Measurements from ENCODE around the gene SNRNP48.

Gene SNRNP48

GRCh38 chr6:7649037-7649810 lies 59.2 kb downstream of the SNRNP48 start:
- Histone ChIP-seq H3K4me1 (ENCODE audit: control insufficient read depth, insufficient read depth, low read length) (no peaks in the 10 kb centered on the region), H3K4me3 (ENCODE audit: low read depth, low read length) (no peak overlapping the region), H3K27ac (ENCODE audit: extremely low read depth, low read depth, low read length) (no peak overlapping the region), H3K9me3 (ENCODE audit: control insufficient read depth, insufficient read depth, low read depth, low read length) (no peaks in the 10 kb centered on the region), H3K36me3 (ENCODE audit: control insufficient read depth in 2 of 2, insufficient read depth in 1 of 2, low read length in 2 of 2) (no peaks in the 10 kb centered on the region)
- TF ChIP-seq MEIS1 (CRISPR knock-in tag; IDR thresholded peaks at IDR 0.05; ENCODE audit: borderline replicate concordance) (no peak), ZNF629 (tag by site-specific recombination; IDR thresholded peaks at IDR 0.05) (no peak), IKZF3 (tag by site-specific recombination; IDR thresholded peaks at IDR 0.05) (no peak), ZNF292 (tag by site-specific recombination; IDR thresholded peaks at IDR 0.05; ENCODE audit: borderline replicate concordance, low read depth) (no peak), KLF10 (tag by site-specific recombination; IDR thresholded peaks at IDR 0.05) (no peak)
- CTCF ChIA-PET: interaction anchor here (0.6 kb wide), 1 partner anchor 32 kb away, joined by 6 read pairs; no protein-coding TSS in a partner anchor
- POLR2A ChIA-PET: no interaction called here

- no peaks in the 10 kb centered on the region for H3K36me3 ChIP-seq (ENCODE audit: control insufficient read depth in 2 of 2, insufficient read depth in 1 of 2, low read length in 2 of 2)
- no peak for TF ChIP-seq ZBTB49 (tag by site-specific recombination; IDR thresholded peaks at IDR 0.05; ENCODE audit: low read depth)
- no peak for TF ChIP-seq RBAK (tag by site-specific recombination; IDR thresholded peaks at IDR 0.05)
- no peak for TF ChIP-seq ATF2 (tag by site-specific recombination; IDR thresholded peaks at IDR 0.05; ENCODE audit: low read depth)
- TF ChIP-seq ZNF560 (tag by site-specific recombination; IDR thresholded peaks at IDR 0.05; ENCODE audit: borderline replicate concordance): no peak
- no peak for TF ChIP-seq ZNF146 (tag by site-specific recombination; IDR thresholded peaks at IDR 0.05)
- no peaks in the 10 kb centered on the region for H3K4me1 ChIP-seq (ENCODE audit: control insufficient read depth, insufficient read depth, low read length)
- no peak overlapping the region for H3K27ac ChIP-seq (ENCODE audit: extremely low read depth, low read depth, low read length)
- no peaks in the 10 kb centered on the region for H3K9me3 ChIP-seq (ENCODE audit: control insufficient read depth, insufficient read depth, low read depth, low read length)
- ChIA-PET POLR2A (no interaction called here), CTCF (interaction anchor here (0.7 kb wide), 1 partner anchor 31 kb away, joined by 4 read pairs; no protein-coding TSS in a partner anchor)
- H3K4me3 ChIP-seq (ENCODE audit: low read depth, low read length): no peak overlapping the region
Measured at GRCh38 chr6:7650878-7651277, 60.9 kb downstream of the SNRNP48 start.

- CTCF ChIA-PET: interaction anchor here (1.0 to 1.4 kb wide), 2 partner anchors 9 to 14 kb away, joined by 3 read pairs; no protein-coding TSS in a partner anchor
- POLR2A ChIA-PET: no interaction called here
- H3K4me1 ChIP-seq (ENCODE audit: control insufficient read depth, insufficient read depth, low read length): no peaks in the 10 kb centered on the region
- H3K27ac ChIP-seq (ENCODE audit: extremely low read depth, low read depth, low read length): no peak overlapping the region
- no peaks in the 10 kb centered on the region for H3K36me3 ChIP-seq (ENCODE audit: control insufficient read depth in 2 of 2, insufficient read depth in 1 of 2, low read length in 2 of 2)
- no peaks in the 10 kb centered on the region for H3K9me3 ChIP-seq (ENCODE audit: control insufficient read depth, insufficient read depth, low read depth, low read length)
- no peak overlapping the region for H3K4me3 ChIP-seq (ENCODE audit: low read depth, low read length)
- TF ChIP-seq ZNF292 (tag by site-specific recombination; IDR thresholded peaks at IDR 0.05; ENCODE audit: borderline replicate concordance, low read depth) (no peak), ZNF560 (tag by site-specific recombination; IDR thresholded peaks at IDR 0.05; ENCODE audit: borderline replicate concordance) (no peak), KLF9 (tag by site-specific recombination; IDR thresholded peaks at IDR 0.05; ENCODE audit: low read depth) (no peak), ZNF148 (tag by site-specific recombination; IDR thresholded peaks at IDR 0.05; ENCODE audit: borderline replicate concordance) (no peak), ZNF660 (tag by site-specific recombination; IDR thresholded peaks at IDR 0.05) (no peak), ZNF223 (tag by site-specific recombination; IDR thresholded peaks at IDR 0.05) (no peak), ZNF121 (tag by site-specific recombination; IDR thresholded peaks at IDR 0.05) (no peak), ZNF362 (tag by site-specific recombination; IDR thresholded peaks at IDR 0.05) (no peak), ZFP69B (tag by site-specific recombination; IDR thresholded peaks at IDR 0.05) (no peak), ZSCAN23 (tag by site-specific recombination; IDR thresholded peaks at IDR 0.05) (no peak), ZNF837 (tag by site-specific recombination; IDR thresholded peaks at IDR 0.05) (no peak), KLF7 (tag by site-specific recombination; IDR thresholded peaks at IDR 0.05; ENCODE audit: borderline replicate concordance) (no peak), ZNF350 (tag by site-specific recombination; IDR thresholded peaks at IDR 0.05) (no peak), ZNF548 (tag by site-specific recombination; IDR thresholded peaks at IDR 0.05) (no peak)
Measured at GRCh38 chr6:7652957-7653356, 63.0 kb downstream of the SNRNP48 start.
